Measurements from ENCODE around the gene SPATA13.
"Not testable (repeated sequence)": the region's sequence is repeated elsewhere in the genome, so short reads cannot be mapped to it uniquely, and the experiment has no call there.

The SPATA13 gene

DNA sequence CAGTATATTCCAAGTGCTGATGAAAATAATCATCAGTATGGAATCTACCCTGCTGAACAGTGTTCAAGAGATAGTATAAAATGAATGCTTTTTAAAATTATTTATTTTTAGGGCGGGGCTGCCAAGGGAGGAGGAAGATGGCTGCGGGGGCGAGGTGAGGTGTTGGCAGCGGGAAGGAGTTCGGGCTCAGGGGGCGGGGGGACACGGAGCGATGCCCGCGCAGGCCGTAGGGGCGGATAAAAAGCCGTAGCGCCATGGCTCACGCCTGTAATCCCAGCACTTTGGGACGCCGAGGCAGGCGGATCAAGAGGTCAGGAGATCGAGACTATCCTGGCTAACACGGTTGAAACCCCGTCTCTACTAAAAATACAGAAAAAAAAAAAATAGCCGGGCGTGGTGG is 167.1 kb downstream of the SPATA13 start:
- DNase-seq: not testable (repeated sequence)

DNA sequence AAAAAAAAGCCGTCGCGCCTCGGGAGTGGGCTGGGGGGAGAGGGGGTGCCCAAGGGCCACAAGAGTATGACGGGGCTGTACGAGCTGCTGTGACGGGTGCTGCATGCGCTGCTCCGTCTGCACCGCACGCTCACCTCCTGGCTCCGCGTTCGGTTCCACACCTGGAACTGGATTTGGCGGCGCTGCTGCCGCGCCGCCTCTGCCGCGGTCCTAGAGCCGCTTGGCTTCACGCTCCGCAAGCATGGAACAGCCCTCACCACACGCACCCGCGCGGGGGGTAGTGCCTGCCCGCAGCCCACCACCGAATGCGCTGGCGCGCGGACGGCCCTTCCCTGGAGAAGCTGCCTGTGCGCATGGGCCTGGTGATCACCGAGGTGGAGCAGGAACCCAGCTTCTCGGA is 167.6 kb downstream of the SPATA13 start:
- DNase-seq: no peak

DNA sequence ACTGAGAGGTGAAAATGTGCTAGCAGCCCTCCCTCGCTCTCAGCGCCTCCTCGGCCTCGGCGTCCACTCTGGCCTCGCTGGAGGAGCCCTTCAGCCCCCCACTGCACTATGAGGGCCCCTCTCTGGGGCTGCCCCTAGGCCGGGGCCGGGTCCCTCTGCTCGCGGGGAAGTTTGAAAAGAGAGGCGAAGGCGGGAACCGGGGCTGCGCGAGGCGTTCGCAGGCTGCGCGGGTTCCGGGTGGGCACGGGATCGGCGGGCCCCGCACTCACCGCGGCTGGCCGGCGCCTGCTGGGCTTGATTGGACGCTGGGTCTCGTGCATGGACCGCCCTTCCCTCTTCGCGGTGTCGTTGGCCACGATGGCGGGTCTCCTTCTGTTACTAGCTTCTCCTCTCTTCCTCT is 178.2 kb downstream of the SPATA13 start:
- DNase-seq: no peak

DNA sequence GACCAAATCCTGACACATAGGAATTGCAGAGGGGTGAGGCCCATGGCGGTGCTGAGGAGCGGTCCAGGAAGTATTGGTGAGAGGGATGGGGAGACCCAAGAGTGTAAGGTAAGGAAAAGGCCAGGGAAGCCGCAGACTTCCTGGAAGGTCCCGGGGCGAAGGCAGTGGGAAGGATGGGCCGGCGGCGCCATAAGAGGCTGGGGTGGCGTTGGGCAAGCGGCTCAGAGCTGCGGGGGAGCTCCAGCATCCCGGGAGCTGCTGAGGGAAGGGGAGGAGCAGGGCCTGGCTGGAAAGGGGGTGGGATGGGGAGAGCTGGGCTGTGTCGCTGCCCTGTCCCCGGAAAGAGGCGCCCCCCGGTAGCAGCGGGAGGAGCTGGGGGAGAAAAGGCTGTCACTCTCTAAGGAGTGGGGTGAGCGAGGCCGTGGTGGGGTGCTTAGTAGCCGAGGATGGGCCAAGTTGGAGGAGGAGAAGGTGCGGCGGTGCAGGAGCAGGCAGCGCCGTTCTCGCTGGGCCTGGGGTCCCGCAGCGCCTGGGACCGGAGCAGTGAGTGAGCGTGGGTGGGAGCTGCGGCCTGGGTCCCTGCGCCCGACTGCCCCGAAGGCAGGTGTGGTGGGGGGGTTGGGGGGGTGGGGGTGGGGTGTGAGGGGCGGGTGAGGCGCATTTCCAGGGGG is 179.6 kb downstream of the SPATA13 start:
- DNase-seq: no peak

DNA sequence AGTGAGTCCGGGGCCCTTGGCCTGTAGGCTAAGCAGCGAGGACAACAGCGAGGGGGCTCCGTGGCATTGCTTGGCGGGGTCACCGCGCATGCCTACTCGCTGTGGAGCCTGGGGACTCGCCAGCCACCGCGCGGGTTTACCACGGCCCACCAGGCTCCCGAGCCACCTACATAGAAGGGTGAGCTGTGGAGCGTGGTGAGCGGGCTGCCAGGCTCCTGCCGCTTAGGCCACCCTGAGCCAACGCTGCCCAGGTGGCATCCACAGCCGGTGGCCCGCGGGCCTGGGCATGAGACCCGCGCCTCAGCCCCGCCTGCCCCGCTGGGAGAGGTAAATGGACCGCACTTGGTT is 180.1 kb downstream of the SPATA13 start:
- DNase-seq: no peak

DNA sequence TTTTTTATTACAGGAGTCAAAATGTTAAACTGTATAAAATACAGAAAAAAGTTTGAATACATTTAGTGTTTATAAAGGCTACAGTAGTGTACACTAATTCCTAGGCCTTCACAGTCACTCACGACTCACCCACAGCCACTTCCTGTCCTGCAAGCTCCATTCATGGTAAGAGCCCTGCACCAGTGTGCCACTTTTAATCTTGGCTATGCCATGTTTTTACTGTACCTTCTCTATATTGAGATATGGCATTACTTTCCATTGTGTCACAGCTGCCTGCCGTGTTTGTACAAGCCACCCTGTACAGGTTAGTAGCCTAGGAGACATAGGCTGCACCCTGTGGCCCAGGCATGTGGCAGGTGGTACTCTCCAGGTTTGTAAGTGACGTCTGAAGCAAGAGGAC is 180.9 kb downstream of the SPATA13 start:
- peak; percentile 56 for DNase-seq

DNA sequence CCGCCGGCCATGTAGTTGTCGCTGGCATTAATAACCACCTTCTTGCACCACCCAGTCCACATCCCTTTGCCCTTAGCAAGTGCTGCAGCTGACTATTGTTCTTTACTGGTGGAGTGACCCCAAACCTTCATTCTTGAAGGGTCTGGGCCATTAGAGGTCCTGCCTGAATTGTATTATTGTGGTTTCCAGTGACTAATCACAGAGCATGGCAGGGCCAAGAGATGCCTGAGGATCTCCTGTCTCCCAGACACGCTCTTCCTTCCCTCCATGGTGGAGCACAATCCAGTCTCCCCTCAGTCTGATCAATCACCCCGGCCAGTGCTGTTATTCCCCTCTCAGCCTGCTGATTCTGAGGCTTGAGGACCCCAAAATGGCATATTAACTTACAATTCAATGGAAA is 187.9 kb downstream of the SPATA13 start:
- DNase-seq: no peak

DNA sequence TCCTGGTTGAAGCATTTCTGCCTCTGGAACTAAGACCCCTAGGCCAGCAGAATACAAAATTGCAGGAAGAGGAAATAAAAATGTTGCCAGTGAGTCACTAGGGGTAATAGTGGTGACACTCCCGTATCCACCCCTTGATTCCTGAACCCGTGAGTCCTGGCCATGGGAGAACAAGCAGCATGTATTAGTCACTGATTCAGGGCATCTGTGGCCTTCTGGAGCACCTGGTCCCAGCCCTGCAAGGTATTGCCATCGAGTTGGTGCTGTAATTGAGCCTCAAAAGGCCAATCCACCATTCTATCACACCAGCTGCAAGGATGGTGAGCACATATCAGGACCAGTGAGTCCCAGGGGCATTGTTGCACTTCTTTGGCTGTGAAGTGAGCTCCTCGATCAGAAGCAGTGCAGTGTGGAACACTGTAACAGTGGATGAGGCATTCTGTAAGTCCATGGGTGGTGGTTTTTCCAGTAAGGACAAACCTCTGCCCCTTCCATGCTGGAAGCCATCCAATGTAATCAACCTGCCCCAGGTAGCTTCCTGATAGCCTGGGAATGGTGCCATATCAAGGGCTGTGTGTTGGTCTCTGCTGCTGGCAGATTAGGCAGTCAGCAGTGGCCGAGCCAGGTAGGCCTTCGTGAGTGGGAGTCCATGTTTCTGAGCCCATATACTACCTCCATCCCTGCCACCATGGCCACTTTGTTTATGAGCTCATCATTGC is 188.4 kb downstream of the SPATA13 start:
- no peak for DNase-seq

DNA sequence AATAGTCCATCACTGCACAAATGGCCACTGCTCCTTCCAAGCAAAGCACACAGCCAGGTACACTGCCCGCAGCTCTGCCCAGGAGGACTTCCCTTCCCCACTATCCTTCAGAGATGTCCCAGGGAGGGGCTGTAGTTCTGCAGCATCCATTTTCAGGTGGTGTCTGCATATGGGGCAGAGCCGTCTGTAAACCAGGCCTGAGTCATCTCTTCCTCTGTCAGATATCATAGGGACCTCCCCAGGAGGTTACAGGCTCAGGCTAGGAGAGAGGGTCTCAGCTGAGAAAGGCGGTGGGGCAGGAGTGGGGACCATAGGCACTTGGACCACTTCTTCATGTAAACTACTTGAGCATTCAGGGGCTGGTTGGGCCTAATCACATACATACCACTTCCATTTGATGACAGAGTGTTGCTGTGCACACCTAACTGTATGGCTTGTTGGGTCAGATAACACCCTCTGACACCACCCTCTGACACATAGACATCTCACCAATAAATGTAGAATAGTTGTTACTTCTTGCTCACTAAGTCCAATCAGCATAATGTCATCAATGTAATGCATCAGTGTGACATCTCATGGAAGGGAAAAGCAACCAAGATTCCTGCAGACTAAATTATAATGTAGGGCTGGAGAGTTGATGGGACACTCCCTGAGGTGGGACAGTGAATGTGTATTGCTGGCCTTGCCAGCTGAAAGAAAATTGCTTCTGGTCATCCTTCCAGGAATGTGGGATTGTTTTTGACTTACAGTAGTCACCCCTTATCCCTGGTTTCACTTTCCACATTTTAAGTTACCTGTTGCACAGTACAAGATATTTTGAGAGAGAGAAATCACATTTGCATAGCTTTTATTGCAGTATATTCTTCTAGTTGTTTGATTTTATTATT is 189.5 kb downstream of the SPATA13 start:
- DNase-seq: not testable (repeated sequence)

DNA sequence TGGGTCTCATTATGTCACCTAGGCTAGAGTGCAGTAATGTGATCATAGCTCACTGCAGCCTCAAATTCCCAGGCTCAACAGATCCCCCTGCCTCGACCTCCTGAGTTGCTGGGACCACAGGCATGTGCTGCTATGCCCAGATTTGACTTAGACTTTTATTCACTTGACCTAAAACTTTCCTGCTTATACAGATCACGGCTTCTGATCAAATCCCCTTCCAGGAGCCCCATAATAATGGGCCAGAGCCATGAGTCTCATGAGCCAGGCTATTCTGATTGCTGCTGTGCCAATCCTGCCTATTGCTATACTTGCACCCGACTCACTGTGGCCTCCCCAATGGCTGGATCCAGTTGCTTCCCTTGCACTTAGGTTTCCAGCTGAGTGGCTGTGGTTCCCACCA is 190.9 kb downstream of the SPATA13 start:
- DNase-seq: no peak

DNA sequence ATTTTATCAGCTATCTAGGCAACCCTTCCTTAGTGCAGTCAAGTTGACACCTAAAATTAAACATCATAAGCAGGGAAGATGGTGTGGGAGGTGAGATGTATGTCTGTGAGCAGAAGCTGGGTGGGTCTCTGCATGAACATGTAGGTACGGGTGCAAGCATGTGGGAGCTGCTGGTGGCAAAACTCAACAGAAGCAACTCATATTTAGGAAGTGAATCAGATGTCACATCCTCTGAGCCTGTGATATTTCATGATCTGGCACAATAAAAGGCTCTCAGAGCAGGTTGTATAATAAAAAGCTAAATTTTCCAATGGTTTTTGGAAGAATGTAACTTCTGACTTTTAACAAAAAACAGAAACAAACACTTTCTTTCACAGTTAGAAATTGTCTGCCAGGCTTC is 193.2 kb downstream of the SPATA13 start:
- no peak for DNase-seq

DNA sequence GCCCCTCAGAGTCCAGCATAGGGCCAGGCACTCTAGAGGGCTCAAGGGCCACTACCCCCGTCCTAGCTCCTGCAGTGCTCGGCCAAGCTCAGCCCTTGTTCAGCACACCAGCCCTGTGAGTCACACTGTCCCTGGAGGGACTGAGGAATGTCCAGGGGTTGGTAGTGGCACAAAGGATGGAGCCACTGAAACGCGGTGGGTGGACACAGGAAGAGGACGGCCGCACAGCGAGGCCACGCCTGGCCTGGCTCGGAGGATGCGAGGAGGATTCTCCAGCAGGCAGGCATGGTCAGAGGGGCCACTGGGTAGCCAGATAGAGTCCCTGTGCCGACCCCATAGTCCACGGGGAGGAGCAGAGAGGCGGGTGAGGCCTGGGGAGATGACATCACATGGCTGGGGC is 194.6 kb downstream of the SPATA13 start:
- no peak for DNase-seq

DNA sequence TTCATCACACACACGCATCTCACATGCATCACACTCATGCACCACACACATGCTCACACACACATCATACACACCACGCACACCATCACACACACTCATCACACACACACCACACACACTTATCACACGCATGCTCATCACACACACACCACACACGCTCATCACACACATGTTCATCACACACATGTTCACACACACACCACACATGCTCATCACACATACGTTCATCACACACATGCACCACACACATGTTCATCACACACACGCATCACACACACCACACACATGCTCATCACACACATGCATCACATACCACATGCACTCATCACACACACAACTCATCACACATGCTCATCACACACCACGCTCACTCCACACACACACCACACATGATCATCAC is 195.8 kb downstream of the SPATA13 start:
- no peak for DNase-seq
